AG09319 (cell line): Measurements from ENCODE around the gene FILIP1.

Experiments used
- DNase-seq: peaks from one replicate; pipeline ENCODE4 v3.0.0-alpha.2; 2010; ENCODE audit warnings: low read depth; ENCODE audit errors: extremely low read depth
- TF ChIP-seq, protein P1 (sequence below): IDR thresholded peaks from 2 replicates; pipeline ENCODE4 v1.5.1; 2011; ENCODE audit warnings: low read depth, mild to moderate bottlenecking, inconsistent platforms, low read length, moderate library complexity

FILIP1 gene

DNA sequence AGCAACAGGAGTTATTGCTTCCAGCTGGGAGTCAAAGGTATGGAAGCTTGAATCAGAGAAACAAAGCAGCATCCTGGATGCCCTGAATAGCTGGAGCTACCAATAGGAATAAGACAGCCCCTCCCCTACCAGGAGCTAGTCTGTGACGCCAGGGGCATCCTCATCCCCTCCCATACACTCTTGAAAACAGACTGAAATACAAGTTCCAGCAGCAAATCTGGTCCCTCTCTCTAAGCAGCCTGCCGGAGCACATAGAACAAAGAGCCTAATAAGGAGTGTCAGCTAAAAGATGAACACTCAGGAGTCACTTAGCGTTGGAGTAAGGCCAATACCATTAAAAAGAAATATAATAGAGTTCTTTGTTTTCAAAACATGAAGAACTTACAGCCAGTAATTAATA is 25.6 kb downstream of the FILIP1 start:
- no peak for DNase-seq
- TF ChIP-seq, protein P1, sequence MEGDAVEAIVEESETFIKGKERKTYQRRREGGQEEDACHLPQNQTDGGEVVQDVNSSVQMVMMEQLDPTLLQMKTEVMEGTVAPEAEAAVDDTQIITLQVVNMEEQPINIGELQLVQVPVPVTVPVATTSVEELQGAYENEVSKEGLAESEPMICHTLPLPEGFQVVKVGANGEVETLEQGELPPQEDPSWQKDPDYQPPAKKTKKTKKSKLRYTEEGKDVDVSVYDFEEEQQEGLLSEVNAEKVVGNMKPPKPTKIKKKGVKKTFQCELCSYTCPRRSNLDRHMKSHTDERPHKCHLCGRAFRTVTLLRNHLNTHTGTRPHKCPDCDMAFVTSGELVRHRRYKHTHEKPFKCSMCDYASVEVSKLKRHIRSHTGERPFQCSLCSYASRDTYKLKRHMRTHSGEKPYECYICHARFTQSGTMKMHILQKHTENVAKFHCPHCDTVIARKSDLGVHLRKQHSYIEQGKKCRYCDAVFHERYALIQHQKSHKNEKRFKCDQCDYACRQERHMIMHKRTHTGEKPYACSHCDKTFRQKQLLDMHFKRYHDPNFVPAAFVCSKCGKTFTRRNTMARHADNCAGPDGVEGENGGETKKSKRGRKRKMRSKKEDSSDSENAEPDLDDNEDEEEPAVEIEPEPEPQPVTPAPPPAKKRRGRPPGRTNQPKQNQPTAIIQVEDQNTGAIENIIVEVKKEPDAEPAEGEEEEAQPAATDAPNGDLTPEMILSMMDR, result no peak

DNA sequence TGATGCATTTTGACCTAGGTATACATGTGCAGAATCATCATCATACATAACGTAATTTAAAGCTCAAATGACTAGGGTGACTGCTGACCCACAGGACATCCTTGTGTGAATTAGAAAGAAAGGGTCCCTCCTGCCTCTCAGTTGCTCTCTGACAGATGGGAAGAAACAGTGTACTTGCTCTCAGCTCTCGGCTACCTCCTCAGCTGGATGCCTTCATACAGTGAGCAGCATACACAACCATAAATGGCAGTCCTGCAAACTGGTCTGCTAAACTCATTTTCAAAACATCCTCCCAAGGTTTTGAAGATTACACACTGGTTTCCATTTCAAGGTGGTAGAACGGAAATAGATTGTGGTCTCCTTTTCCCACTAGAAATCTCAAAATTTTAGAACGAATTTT is 26.3 kb downstream of the FILIP1 start:
- DNase-seq, result no peak
- TF ChIP-seq, protein P1, result no peak

DNA sequence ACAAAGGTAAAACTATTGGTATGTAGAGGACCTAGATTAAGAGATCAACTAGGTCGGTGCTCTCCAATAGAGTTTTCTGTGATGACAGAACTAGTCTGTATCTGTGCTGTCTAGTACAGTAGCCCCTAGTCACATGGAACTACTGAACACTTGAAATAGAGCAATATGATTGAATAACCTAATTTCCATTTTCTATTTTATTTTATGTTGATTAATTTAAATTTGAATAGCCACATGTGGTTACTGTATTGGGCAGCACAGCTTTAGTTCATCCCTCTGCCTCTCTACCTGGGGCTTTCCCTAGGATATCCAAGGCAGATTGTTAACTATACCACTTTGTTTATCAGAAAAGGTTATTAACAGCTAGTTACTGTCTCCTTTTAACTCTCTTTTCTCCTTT is 27.0 kb downstream of the FILIP1 start:
- TF ChIP-seq, protein P1, result no peak
- no peak for DNase-seq

DNA sequence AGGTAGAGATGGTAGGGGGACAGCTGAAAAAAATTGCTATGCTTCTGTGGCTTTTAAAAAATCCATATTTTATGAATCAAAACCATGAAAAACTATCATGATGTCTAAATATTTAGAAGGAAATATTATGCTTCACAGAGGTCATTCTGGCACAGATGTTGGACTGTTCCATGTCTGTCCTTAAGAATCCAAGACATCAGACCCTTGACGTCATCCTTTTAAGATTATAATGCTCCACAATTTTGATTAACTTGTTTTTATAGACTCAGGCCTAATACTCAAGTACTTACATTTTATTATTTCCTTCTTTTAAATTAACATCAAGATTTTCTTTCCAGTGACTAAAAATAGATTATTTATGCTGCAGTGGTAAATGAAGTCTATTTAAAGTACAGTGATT is 29.7 kb downstream of the FILIP1 start:
- DNase-seq, result no peak
- TF ChIP-seq, protein P1, result no peak

DNA sequence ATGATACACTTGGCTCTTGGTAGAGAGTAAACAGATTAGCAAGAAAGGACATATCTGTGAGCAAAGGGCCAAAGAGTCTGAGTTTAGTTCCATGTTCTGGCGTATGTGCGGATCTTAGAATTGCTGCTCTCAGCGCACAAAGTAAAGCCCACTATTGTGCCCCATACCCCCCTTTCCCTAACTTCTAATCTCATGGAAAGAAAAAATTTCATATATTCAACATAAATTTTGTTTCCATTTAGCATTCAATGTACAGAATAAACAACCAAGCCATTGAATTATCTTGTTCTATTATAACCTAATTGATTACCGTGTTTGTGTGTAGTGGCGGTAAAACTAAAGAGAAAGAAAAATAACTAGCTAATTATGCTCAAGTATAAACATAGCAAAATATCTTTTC is 30.5 kb downstream of the FILIP1 start:
- TF ChIP-seq, protein P1, result no peak
- DNase-seq, result no peak

DNA sequence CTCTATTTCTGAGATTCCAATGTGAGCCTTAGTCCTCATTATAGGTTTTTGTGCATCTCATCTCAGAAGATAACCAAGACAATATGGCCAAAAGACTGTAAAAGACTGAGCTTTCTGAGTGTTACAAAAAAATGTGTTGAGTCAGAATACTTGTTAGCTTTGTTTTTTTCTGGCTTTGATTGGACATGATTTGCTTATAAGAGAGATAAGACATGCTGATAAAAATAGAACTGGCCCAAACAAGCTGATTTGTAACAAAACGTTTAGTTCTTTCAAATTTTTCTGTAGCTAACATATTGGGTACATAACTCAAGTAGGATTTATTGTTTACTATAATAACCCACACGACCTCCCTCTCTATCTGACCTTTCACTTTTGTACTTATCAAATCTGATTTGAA is 32.9 kb downstream of the FILIP1 start:
- TF ChIP-seq, protein P1, result no peak
- DNase-seq, result no peak

DNA sequence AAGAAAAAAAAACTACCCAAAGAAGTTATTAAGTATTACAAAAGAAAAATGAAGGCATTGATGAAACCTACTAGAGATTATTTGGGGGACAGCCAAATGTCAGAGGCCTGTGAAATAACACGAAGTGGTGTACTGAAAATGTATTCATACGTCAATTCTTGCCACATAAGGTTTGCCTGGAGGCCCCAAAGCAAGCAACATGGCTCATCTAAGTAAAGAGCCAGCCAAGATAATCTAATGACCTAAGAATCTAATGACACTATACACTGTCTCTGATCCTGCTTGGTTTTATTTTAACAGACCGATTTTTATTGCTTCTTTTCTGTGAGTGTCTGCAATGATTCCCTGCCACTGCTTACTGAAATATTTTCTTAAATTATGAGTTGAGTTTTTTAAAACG is 34.7 kb downstream of the FILIP1 start:
- TF ChIP-seq, protein P1, result no peak
- peak; percentile 29 for DNase-seq
